Heart left ventricle (tissue), 16 donors: Measurements from ENCODE around the gene HSD11B1L. TPM values are rescaled to one million over a fixed set of nuclear protein-coding genes. Genes with fewer than 3 reads are reported as not detected.

ENCODE experiments used
- ATAC-seq, 4 donors: fragments of 200-7000 bp; cut with Tn5 transposase; one replicate each; pipeline ENCODE4 v1.9.1; 2020 to 2022; ENCODE audit warnings: moderate library complexity in 4 of 4, mild to moderate bottlenecking in 3 of 4, moderate number of reproducible peaks in 1 of 4
- DNase-seq, 5 donors: peaks; one replicate each; pipeline ENCODE4 v3.0.0-alpha.2; 2020
- H3K27ac ChIP-seq, 12 donors: fragments of 200-600 bp; sonication (generic) in 4 of 12; one replicate each; pipeline versions ENCODE4 v1.5.0 to v1.8.0; 2016 to 2022; ENCODE audit warnings: mild to moderate bottlenecking in 2 of 12
- H3K27me3 ChIP-seq, 9 donors: fragments of 200-600 bp; sonication (generic) in 2 of 9; one replicate each; pipeline versions ENCODE4 v1.5.1 to v1.8.0; 2016 to 2022; ENCODE audit warnings: mild to moderate bottlenecking in 3 of 9
- H3K36me3 ChIP-seq, 9 donors: fragments of 200-600 bp; sonication (generic) in 2 of 9; one replicate each; pipeline versions ENCODE4 v1.5.0 to v1.8.0; 2018 to 2022; ENCODE audit warnings: mild to moderate bottlenecking in 2 of 9
- H3K4me1 ChIP-seq, 12 donors: fragments of 200-600 bp; sonication (generic) in 4 of 12; one replicate each; pipeline versions ENCODE4 v1.5.0 to v1.8.0; 2016 to 2022; ENCODE audit warnings: mild to moderate bottlenecking in 3 of 12
- H3K4me3 ChIP-seq, 12 donors: fragments of 200-600 bp; sonication (generic) in 4 of 12; one replicate each; pipeline versions ENCODE4 v1.5.0 to v1.8.0; 2017 to 2022; ENCODE audit warnings: mild to moderate bottlenecking in 9 of 12, moderate library complexity in 4 of 12
- H3K9me3 ChIP-seq, 12 donors: fragments of 200-600 bp; sonication (generic) in 4 of 12; one replicate each; pipeline versions ENCODE4 v1.5.0 to v1.8.0; 2016 to 2022; ENCODE audit warnings: mild to moderate bottlenecking in 1 of 12
- CTCF ChIP-seq, 12 donors: fragments of 200-600 bp; sonication (generic) in 4 of 12; IDR thresholded peaks; one replicate each; pipeline versions ENCODE4 v1.5.0 to v1.8.0; 2018 to 2022; ENCODE audit warnings: antibody characterized with exemption in 12 of 12, mild to moderate bottlenecking in 5 of 12
- POLR2A ChIP-seq, 2 donors: fragments of 450-650 bp; IDR thresholded peaks; one replicate each; pipeline ENCODE4 v1.6.1; 2017; ENCODE audit warnings: antibody characterized with exemption in 2 of 2, mild to moderate bottlenecking in 2 of 2, moderate library complexity in 2 of 2
- WGBS, 4 donors: extraction: QIAGEN DNeasy Blood & Tissue Kit in 2 of 4; methylation state at CpG; one replicate each; pipeline versions ENCODE4 v1.1.5 to v1.1.7; 2013 to 2018; 5-methylcytosine and 5-hydroxymethylcytosine counted together
- intact Hi-C, 10 donors: fragments of 100-400 bp; cut with DNase I; formaldehyde crosslinking; loops; one replicate each; pipeline versions ENCODE4 v1.11.1 to v1.14.2; 2022
- polyA plus RNA-seq, 2 donors: library from polyadenylated mRNA; stranded (reverse); fragments of 200-250 nt; gene quantifications; one replicate each; pipeline ENCODE4 v1.2.3, GENCODE V29; 2013
- total RNA-seq, 9 donors: library from RNA; depleted of rRNA in 2 of 9; stranded (reverse); fragments of >200 nt in 2 of 9; fragmentation: NEBNext Ultra II Directional in 3 of 9; extraction: Animal tissue kit (Norgen Biotek cat#: 25700) in 3 of 9; gene quantifications; one replicate each; pipeline versions ENCODE4 v1.1.0 to v1.2.4, GENCODE V29; 2016 to 2023
- donor health status: ischemic (EF 13 %, LVEDD 7.1; RV severe dilation, severe dysfunction).
- donor health status: healthy with polysubstance abuse.
- donor health status: DM: no; HTN: yes; CAD: no.
- donor health status: DM: no; HTN: no; CAD: no.
- donor health status: ischemic (EF 25% LVEDD 6.9; RV normal size, moderate dysfunction).
- donor health status: ischemic (EF 25% LVEDD 5.7; RV mildly dilated, moderate dysfunction).
- donor health status: healthy.
- donor health status: DM: yes; HTN: yes; CAD: no.
- donor health status: ischemic (EF 35%, LVEDD 5.7; RV mildly dilated, moderate dysfunction).
- donor health status: nonischemic (EF 11% LVEDD 7.7; RV severe dilation, severe dysfunction).
- donor health status: DM: yes; HTN: yes; CAD: no.
- donor health status: PGD.
- donor health status: ischemic (EF 29% LVEDD 5.4; RV normal size, mild dysfunction).
- donor health status: nonischemic (EF 23%, LVEDD 6.1; RV moderate dilation, normal function).

Gene HSD11B1L
- total and polyA plus RNA-seq, 11 donors: 3.7 to 14.4 (median 5.2) TPM

GRCh38 chr19:5681391-5682106, 722 bp downstream of the HSD11B1L start:
- Histone ChIP-seq H3K4me1 (peaks cover 0 to 27% (median 18%) of the 10 kb centered on the region in 12 donors), H3K4me3 (peak overlapping the region in 11 of 12 donors; percentile 69 to 99 (median 81)), H3K36me3 (peaks cover 0 to 11% (median 3%) of the 10 kb centered on the region in 9 donors), H3K9me3 (no peaks in the 10 kb centered on the region), H3K27me3 (no peaks in the 10 kb centered on the region), H3K27ac (peak overlapping the region in 5 of 12 donors; percentile 91 to 96 (median 94))
- DNase-seq: no peak
- TF ChIP-seq CTCF (IDR thresholded peaks at IDR 0.05): no peak
- TF ChIP-seq POLR2A (IDR thresholded peaks at IDR 0.05): no peak
- no peak for ATAC-seq
- 64 to 67% (median 65%) methylated on average over 17 of the region's 17 CpGs for WGBS, 4 donors
- intact Hi-C loops: loop anchor here in 2 of 10 donors (5.0 to 10.0 kb wide), 4 partner anchors 59 to 1853 kb away; partner anchors contain the start of genes DPP9 (in 1 of the 2), DUS3L (in 1 of the 2), PNPLA6 (in 1 of the 2) and SAFB (in 1 of the 2)

- peaks cover 0 to 28% (median 18%) of the 10 kb centered on the region in 12 donors for H3K4me1 ChIP-seq
- no peak overlapping the region for H3K27ac ChIP-seq
- H3K4me3 ChIP-seq: no peak overlapping the region
- TF ChIP-seq POLR2A (IDR thresholded peaks at IDR 0.05): no peak
- TF ChIP-seq CTCF (IDR thresholded peaks at IDR 0.05): no peak
- intact Hi-C loops: loop anchor here in 2 of 10 donors (5.0 to 10.0 kb wide), 4 partner anchors 60 to 1853 kb away; partner anchors contain the start of genes DPP9 (in 1 of the 2), DUS3L (in 1 of the 2), PNPLA6 (in 1 of the 2) and SAFB (in 1 of the 2)
- H3K9me3 ChIP-seq: no peaks in the 10 kb centered on the region
- no peak for ATAC-seq
- peak in 1 of 5 donors; percentile 20 for DNase-seq
- no peaks in the 10 kb centered on the region for H3K27me3 ChIP-seq
- 84 to 92% (median 90%) methylated on average over 3 of the region's 3 CpGs for WGBS, 4 donors
- peaks cover 0 to 11% (median 3%) of the 10 kb centered on the region in 9 donors for H3K36me3 ChIP-seq
Measured at GRCh38 chr19:5682107-5682482, 1.3 kb downstream of the HSD11B1L start.

- DNase-seq (no peak), ATAC-seq (no peak)
- Histone ChIP-seq H3K4me3 (no peak overlapping the region), H3K9me3 (no peaks in the 10 kb centered on the region), H3K36me3 (peaks cover 0 to 2% (median 0%) of the 10 kb centered on the region in 9 donors), H3K4me1 (peaks cover 0 to 35% (median 22%) of the 10 kb centered on the region in 12 donors), H3K27me3 (no peaks in the 10 kb centered on the region), H3K27ac (no peak overlapping the region)
- TF ChIP-seq POLR2A (IDR thresholded peaks at IDR 0.05) (no peak), CTCF (IDR thresholded peaks at IDR 0.05) (no peak)
- 90 to 93% (median 92%) methylated on average over 10 of the region's 10 CpGs for WGBS, 4 donors
- intact Hi-C loops: loop anchor here in 2 of 10 donors (5.0 to 10.0 kb wide), 4 partner anchors 61 to 1851 kb away; partner anchors contain the start of genes DPP9 (in 1 of the 2), DUS3L (in 1 of the 2), PNPLA6 (in 1 of the 2) and SAFB (in 1 of the 2)
Measured at GRCh38 chr19:5683177-5683886, 2.5 kb downstream of the HSD11B1L start.
